ENCODE measurements around the gene KLHL13.
"Not testable (repeated sequence)": the region's sequence is repeated elsewhere in the genome, so short reads cannot be mapped to it uniquely, and the experiment has no call there.

Gene KLHL13

DNA sequence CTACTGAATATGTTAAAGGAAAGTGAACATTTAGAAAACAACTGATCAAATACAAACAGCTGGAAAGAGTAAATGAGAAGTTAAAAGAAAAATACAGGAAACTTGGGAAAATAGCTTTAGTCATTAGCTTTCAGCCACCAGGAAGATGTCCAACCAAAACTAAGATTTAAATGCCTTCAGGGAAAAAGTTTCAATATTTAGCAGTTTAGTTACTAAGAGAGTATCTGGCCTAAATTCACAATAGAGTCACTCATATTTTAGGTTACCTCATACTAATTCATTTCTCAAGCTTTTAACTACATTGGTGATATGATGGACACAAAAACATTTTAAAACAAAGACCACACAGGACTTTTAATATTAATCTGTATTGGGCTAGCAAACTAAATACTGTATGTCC is 13.1 kb upstream of the KLHL13 start:
- TF ChIP-seq, protein P1, sequence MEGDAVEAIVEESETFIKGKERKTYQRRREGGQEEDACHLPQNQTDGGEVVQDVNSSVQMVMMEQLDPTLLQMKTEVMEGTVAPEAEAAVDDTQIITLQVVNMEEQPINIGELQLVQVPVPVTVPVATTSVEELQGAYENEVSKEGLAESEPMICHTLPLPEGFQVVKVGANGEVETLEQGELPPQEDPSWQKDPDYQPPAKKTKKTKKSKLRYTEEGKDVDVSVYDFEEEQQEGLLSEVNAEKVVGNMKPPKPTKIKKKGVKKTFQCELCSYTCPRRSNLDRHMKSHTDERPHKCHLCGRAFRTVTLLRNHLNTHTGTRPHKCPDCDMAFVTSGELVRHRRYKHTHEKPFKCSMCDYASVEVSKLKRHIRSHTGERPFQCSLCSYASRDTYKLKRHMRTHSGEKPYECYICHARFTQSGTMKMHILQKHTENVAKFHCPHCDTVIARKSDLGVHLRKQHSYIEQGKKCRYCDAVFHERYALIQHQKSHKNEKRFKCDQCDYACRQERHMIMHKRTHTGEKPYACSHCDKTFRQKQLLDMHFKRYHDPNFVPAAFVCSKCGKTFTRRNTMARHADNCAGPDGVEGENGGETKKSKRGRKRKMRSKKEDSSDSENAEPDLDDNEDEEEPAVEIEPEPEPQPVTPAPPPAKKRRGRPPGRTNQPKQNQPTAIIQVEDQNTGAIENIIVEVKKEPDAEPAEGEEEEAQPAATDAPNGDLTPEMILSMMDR (IDR thresholded peaks at IDR 0.05; ENCODE audit: low read length): no peak
- no peak for TF ChIP-seq EZH2 (IDR thresholded peaks at IDR 0.05; ENCODE audit: borderline replicate concordance, low read length)
- H2AFZ ChIP-seq (ENCODE audit: low read length): no peak overlapping the region
- H3K36me3 ChIP-seq (ENCODE audit: insufficient read depth, low read length): no peaks in the 10 kb centered on the region
- no peaks in the 10 kb centered on the region for H4K20me1 ChIP-seq (ENCODE audit: insufficient read depth, low read length)
- no peaks in the 10 kb centered on the region for H3F3A ChIP-seq (ENCODE audit: insufficient read depth, low read length)
- no peaks in the 10 kb centered on the region for H3K9me2 ChIP-seq (ENCODE audit: low read depth, low read length)
- no peaks in the 10 kb centered on the region for H3K27me3 ChIP-seq (ENCODE audit: insufficient read depth, low read length)
- H3K27ac ChIP-seq (ENCODE audit: low read depth, low read length, poor library complexity, severe bottlenecking): no peak overlapping the region
- H3K4me1 ChIP-seq (ENCODE audit: insufficient read depth, low read length, severe bottlenecking): no peaks in the 10 kb centered on the region
- no peak overlapping the region for H3K9ac ChIP-seq (ENCODE audit: low read length)
- no peak overlapping the region for H3K4me2 ChIP-seq (ENCODE audit: low read length)
- no peak overlapping the region for H3K4me3 ChIP-seq (ENCODE audit: low read depth, low read length, poor library complexity, severe bottlenecking)
- H3K9me3 ChIP-seq (ENCODE audit: low read length): no peaks in the 10 kb centered on the region
- H3K79me2 ChIP-seq (ENCODE audit: insufficient read depth, low read length): no peaks in the 10 kb centered on the region

DNA sequence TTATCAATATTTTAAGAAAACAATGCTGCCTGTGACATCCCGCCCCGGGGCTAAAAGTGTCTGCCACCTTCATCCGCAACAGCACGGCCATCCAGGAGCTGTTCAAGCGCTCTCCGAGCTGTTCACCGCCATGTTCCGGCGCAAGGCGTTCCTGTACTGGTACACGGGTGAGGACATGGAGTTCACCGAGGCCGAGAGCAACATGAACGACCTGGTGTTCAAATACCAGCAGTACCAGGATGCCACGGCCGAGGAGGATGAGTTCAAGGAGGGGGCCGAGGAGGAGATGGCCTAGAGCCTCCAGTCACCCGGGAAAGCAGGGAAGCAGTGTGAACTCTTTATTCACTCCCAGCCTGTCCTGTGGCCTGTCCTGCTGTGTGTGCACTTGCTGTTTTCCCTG is 12.1 kb upstream of the KLHL13 start:
- Histone ChIP-seq H3K4me2 (ENCODE audit: low read length) (no peak overlapping the region), H3K9ac (ENCODE audit: low read length) (no peak overlapping the region), H2AFZ (ENCODE audit: low read length) (no peak overlapping the region), H4K20me1 (ENCODE audit: insufficient read depth, low read length) (no peaks in the 10 kb centered on the region), H3K9me3 (ENCODE audit: low read length) (no peaks in the 10 kb centered on the region), H3K9me2 (ENCODE audit: low read depth, low read length) (no peaks in the 10 kb centered on the region), H3K27me3 (ENCODE audit: insufficient read depth, low read length) (no peaks in the 10 kb centered on the region), H3K36me3 (ENCODE audit: insufficient read depth, low read length) (no peaks in the 10 kb centered on the region), H3F3A (ENCODE audit: insufficient read depth, low read length) (no peaks in the 10 kb centered on the region), H3K27ac (ENCODE audit: low read depth, low read length, poor library complexity, severe bottlenecking) (no peak overlapping the region), H3K79me2 (ENCODE audit: insufficient read depth, low read length) (no peaks in the 10 kb centered on the region), H3K4me3 (ENCODE audit: low read depth, low read length, poor library complexity, severe bottlenecking) (no peak overlapping the region), H3K4me1 (ENCODE audit: insufficient read depth, low read length, severe bottlenecking) (no peaks in the 10 kb centered on the region)
- TF ChIP-seq EZH2 (IDR thresholded peaks at IDR 0.05; ENCODE audit: borderline replicate concordance, low read length): no peak
- TF ChIP-seq, protein P1 (IDR thresholded peaks at IDR 0.05; ENCODE audit: low read length): no peak

DNA sequence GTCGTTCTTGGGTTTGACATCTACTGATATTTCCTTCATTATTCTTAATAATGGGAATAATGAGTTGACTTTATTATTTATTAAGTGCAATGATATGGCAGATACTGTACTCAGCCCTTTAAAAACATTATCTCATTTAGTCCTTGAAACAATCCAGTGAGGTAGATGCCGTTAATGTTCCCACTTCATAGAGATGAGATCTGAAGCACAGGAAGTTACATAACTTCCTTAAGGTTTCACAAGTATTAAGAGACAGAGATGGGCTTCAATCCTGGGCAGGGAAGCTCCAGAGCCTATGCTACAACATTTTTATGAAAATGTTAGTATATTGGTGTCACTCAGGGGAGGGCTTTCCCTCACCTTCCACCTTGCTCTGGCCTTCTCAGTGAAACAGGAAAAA is 9.7 kb upstream of the KLHL13 start:
- H3K4me2 ChIP-seq (ENCODE audit: low read length): no peak overlapping the region
- H3K79me2 ChIP-seq (ENCODE audit: insufficient read depth, low read length): no peaks in the 10 kb centered on the region
- H3F3A ChIP-seq (ENCODE audit: insufficient read depth, low read length): no peaks in the 10 kb centered on the region
- no peaks in the 10 kb centered on the region for H3K9me3 ChIP-seq (ENCODE audit: low read length)
- no peak overlapping the region for H3K9ac ChIP-seq (ENCODE audit: low read length)
- no peaks in the 10 kb centered on the region for H3K4me1 ChIP-seq (ENCODE audit: insufficient read depth, low read length, severe bottlenecking)
- no peaks in the 10 kb centered on the region for H3K9me2 ChIP-seq (ENCODE audit: low read depth, low read length)
- H4K20me1 ChIP-seq (ENCODE audit: insufficient read depth, low read length): no peaks in the 10 kb centered on the region
- H3K36me3 ChIP-seq (ENCODE audit: insufficient read depth, low read length): no peaks in the 10 kb centered on the region
- no peak overlapping the region for H3K27ac ChIP-seq (ENCODE audit: low read depth, low read length, poor library complexity, severe bottlenecking)
- no peak for TF ChIP-seq EZH2 (IDR thresholded peaks at IDR 0.05; ENCODE audit: borderline replicate concordance, low read length)
- TF ChIP-seq, protein P1 (IDR thresholded peaks at IDR 0.05; ENCODE audit: low read length): no peak
- H3K4me3 ChIP-seq (ENCODE audit: low read depth, low read length, poor library complexity, severe bottlenecking): no peak overlapping the region
- no peaks in the 10 kb centered on the region for H3K27me3 ChIP-seq (ENCODE audit: insufficient read depth, low read length)
- H2AFZ ChIP-seq (ENCODE audit: low read length): no peak overlapping the region

DNA sequence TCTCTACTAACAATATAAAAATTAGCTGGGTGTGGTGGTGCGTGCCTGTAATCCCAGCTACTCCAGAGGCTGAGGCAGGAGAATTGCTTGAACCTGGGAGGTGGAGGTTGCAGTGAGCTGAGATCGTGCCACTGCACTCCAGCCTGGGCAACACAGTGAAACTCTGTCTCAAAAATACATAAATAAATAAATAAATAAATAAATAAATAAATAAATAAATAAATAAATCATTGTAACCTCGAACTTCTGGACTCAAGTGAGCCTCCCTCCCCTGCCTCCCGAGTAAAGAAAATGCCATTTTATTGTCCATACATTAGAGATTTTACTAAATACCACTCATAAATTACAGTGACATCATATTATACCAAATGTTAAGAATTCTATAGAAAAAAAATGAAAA is 7.6 kb upstream of the KLHL13 start:
- H3K9ac ChIP-seq (ENCODE audit: low read length); H3K79me2 ChIP-seq (ENCODE audit: insufficient read depth, low read length); H3K9me3 ChIP-seq (ENCODE audit: low read length); H3K4me2 ChIP-seq (ENCODE audit: low read length); H3F3A ChIP-seq (ENCODE audit: insufficient read depth, low read length); H4K20me1 ChIP-seq (ENCODE audit: insufficient read depth, low read length); H3K36me3 ChIP-seq (ENCODE audit: insufficient read depth, low read length); H3K4me3 ChIP-seq (ENCODE audit: low read depth, low read length, poor library complexity, severe bottlenecking); H3K27me3 ChIP-seq (ENCODE audit: insufficient read depth, low read length); H2AFZ ChIP-seq (ENCODE audit: low read length); H3K4me1 ChIP-seq (ENCODE audit: insufficient read depth, low read length, severe bottlenecking); H3K9me2 ChIP-seq (ENCODE audit: low read depth, low read length); H3K27ac ChIP-seq (ENCODE audit: low read depth, low read length, poor library complexity, severe bottlenecking): not testable (repeated sequence)

All from OCI-LY1 (cell line).